Mucosa of descending colon (tissue), 3 donors: ENCODE results near the gene NPBWR2. TPM values are rescaled to one million over a fixed set of nuclear protein-coding genes. Genes with fewer than 3 reads are reported as not detected.

Experiments used
- ATAC-seq: fragments of 200-7000 bp; cut with Tn5 transposase; one replicate; pipeline ENCODE4 v1.9.1; 2020; ENCODE audit warnings: mild to moderate bottlenecking, moderate library complexity
- DNase-seq, 3 donors: peaks; one replicate each; pipeline ENCODE4 v3.0.0-alpha.2; 2020
- H3K36me3 ChIP-seq: fragments of 200-600 bp; one replicate; pipeline ENCODE4 v1.8.0; 2021; ENCODE audit warnings: low read depth, mild to moderate bottlenecking
- H3K4me1 ChIP-seq: fragments of 200-600 bp; one replicate; pipeline ENCODE4 v1.8.0; 2021; ENCODE audit warnings: low read depth, mild to moderate bottlenecking
- H3K4me3 ChIP-seq: fragments of 200-600 bp; one replicate; pipeline ENCODE4 v1.8.0; 2021; ENCODE audit warnings: mild to moderate bottlenecking
- H3K9me3 ChIP-seq: fragments of 200-600 bp; one replicate; pipeline ENCODE4 v1.8.0; 2021; ENCODE audit warnings: mild to moderate bottlenecking
- intact Hi-C, 2 donors: fragments of 100-400 bp; cut with DNase I in 1 of 2; cut with micrococcal nuclease in 1 of 2; formaldehyde crosslinking; loops; one replicate each; pipeline versions ENCODE4 v1.11.0 to v1.11.1; 2022; cut with DNase I, micrococcal nuclease
- microRNA-seq: library from miRNA; unstranded; fragments of <30 nt; microRNA quantifications from one replicate; pipeline ENCODE4, GENCODE V29; 2019
- total RNA-seq, 3 donors: library from RNA; stranded (reverse); fragmentation: NEBNext Ultra II Directional in 2 of 3; extraction: Animal tissue kit (Norgen Biotek cat#: 25700) in 2 of 3; gene quantifications; one replicate each; pipeline versions ENCODE4 v1.2.1 to v1.2.4, GENCODE V29; 2021 to 2023
- TF ChIP-seq, protein P1 (sequence below): fragments of 200-600 bp; IDR thresholded peaks from one replicate; pipeline ENCODE4 v1.8.0; 2022; ENCODE audit warnings: antibody characterized with exemption, mild to moderate bottlenecking
- donor health status: DM: no; HTN: no; CAD: no; lungs with moderate emphysema.
- donor health status: DM: no; HTN: no; CAD: no.
- donor health status: DM: no; HTN: yes; CAD: no.

Gene NPBWR2
- total RNA-seq, 3 donors from 2014 or later: not detected

DNA sequence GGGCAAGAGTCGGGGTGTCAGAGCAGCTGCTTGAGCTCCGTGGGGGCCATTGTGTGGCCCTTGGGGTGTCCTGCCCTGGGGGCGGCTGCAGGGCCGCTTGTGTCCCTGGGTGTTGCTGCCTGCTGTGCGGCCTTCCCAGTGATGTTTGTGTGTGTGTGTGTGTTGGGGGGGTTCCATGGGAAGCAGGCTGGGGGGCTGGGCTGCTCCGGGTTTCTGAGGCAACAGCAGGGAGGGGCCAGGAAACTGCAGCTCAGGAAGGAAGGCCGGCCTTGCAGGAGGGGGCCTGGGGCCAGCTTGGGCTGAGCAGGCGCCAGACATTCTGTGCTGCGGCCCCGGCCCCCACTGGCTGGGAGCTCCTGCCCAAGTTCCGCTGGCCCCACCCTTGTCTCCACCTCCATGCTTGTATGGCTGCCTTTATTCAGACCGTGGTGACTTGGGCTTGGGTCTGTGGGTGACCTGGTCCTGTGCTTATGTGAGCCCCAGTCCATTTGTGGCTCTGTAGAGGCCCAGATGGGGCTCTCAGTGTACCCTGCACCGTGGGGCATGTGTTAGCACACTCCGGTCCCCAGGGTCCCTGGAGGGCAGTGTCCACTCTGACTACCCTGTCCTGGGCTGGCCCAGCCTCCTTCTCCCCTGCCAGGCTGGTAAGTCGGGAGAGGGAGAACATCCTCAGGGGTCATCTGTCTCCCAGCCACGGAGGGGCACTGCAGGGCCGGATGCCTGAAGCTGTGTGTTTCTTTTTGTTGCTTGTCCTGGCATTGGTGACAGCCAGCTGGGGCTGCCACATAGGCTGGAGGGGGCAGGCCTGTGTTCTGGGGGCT is 53.3 kb downstream of the NPBWR2 start:
- intact Hi-C loops: no loop called here
- no peaks in the 10 kb centered on the region for H3K36me3 ChIP-seq
- no peak overlapping the region for H3K4me3 ChIP-seq
- H3K9me3 ChIP-seq: no peaks in the 10 kb centered on the region
- TF ChIP-seq, protein P1, sequence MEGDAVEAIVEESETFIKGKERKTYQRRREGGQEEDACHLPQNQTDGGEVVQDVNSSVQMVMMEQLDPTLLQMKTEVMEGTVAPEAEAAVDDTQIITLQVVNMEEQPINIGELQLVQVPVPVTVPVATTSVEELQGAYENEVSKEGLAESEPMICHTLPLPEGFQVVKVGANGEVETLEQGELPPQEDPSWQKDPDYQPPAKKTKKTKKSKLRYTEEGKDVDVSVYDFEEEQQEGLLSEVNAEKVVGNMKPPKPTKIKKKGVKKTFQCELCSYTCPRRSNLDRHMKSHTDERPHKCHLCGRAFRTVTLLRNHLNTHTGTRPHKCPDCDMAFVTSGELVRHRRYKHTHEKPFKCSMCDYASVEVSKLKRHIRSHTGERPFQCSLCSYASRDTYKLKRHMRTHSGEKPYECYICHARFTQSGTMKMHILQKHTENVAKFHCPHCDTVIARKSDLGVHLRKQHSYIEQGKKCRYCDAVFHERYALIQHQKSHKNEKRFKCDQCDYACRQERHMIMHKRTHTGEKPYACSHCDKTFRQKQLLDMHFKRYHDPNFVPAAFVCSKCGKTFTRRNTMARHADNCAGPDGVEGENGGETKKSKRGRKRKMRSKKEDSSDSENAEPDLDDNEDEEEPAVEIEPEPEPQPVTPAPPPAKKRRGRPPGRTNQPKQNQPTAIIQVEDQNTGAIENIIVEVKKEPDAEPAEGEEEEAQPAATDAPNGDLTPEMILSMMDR: no peak
- DNase-seq (no peak), ATAC-seq (no peak)
- H3K4me1 ChIP-seq: peaks cover 5% of the 10 kb centered on the region

Small RNA genes lying within 50 kb of the gene (microRNA-seq; reads per million reads assigned to microRNA genes)
- gene MIR6813: not detected

Other genes starting within 250 kb of the NPBWR2 start
- gene ABHD16B, start 246.1 kb downstream of the NPBWR2 start, total RNA-seq: not detected
- 10 to 100 TPM; 48.7 to 71.7 (median 55.7) TPM for gene TPD52L2, start 242.3 kb downstream of the NPBWR2 start, total RNA-seq
- gene DNAJC5, start 212.4 kb downstream of the NPBWR2 start, total RNA-seq: 10 to 100 TPM; 57.5 to 65.9 (median 65.4) TPM
- gene UCKL1, start 151.1 kb downstream of the NPBWR2 start, total RNA-seq: 10 to 100 TPM; 37.4 to 57.8 (median 43.6) TPM
- gene ZNF512B, start 137.6 kb downstream of the NPBWR2 start, total RNA-seq: 10 to 100 TPM in 1 of 3 donors, 1 to 10 TPM in 2; 1.8 to 14.7 (median 3.9) TPM
- gene SAMD10, start 127.9 kb downstream of the NPBWR2 start, total RNA-seq: 1 to 10 TPM; 3.8 to 7.9 (median 5.6) TPM
- gene PRPF6, start 126.4 kb downstream of the NPBWR2 start, total RNA-seq: 10 to 100 TPM; 51.2 to 64.4 (median 59.1) TPM
- 1 to 10 TPM; 1.0 to 1.8 (median 1.7) TPM for gene C20orf204, start 71.4 kb downstream of the NPBWR2 start, total RNA-seq
- 10 to 100 TPM in 2 of 3 donors, 1 to 10 TPM in 1; 4.7 to 20.0 (median 12.6) TPM for gene SOX18, start 57.9 kb downstream of the NPBWR2 start, total RNA-seq
- 10 to 100 TPM in 1 of 3 donors, 1 to 10 TPM in 2; 4.1 to 46.1 (median 9.5) TPM for gene TCEA2, start 44.4 kb downstream of the NPBWR2 start, total RNA-seq
- 1 to 10 TPM; 4.7 to 6.9 (median 6.5) TPM for gene RGS19, start 28.0 kb downstream of the NPBWR2 start, total RNA-seq
- under 1 TPM; 0.26 to 0.76 (median 0.39) TPM for gene OPRL1, start 27.5 kb downstream of the NPBWR2 start, total RNA-seq
- not detected for gene LKAAEAR1, start 23.2 kb downstream of the NPBWR2 start, total RNA-seq
- under 1 TPM; 0.12 to 0.76 (median 0.14) TPM for gene MYT1, start 56.9 kb upstream of the NPBWR2 start, total RNA-seq
- gene PCMTD2, start 148.2 kb upstream of the NPBWR2 start, total RNA-seq: 10 to 100 TPM; 31.1 to 47.4 (median 34.9) TPM